NCI-H187 treated with DMSO at 0.1 percent for 48 hours (cell line): ENCODE results near the gene OPRL1.

Experiments
- DNase-seq: peaks from one replicate; lab custom pipeline; 2025; lab: John Stamatoyannopoulos, UW

OPRL1 gene

GRCh38 chr20:64056889-64057627, 22.8 kb upstream of the OPRL1 start:
- no peak for DNase-seq

DNA sequence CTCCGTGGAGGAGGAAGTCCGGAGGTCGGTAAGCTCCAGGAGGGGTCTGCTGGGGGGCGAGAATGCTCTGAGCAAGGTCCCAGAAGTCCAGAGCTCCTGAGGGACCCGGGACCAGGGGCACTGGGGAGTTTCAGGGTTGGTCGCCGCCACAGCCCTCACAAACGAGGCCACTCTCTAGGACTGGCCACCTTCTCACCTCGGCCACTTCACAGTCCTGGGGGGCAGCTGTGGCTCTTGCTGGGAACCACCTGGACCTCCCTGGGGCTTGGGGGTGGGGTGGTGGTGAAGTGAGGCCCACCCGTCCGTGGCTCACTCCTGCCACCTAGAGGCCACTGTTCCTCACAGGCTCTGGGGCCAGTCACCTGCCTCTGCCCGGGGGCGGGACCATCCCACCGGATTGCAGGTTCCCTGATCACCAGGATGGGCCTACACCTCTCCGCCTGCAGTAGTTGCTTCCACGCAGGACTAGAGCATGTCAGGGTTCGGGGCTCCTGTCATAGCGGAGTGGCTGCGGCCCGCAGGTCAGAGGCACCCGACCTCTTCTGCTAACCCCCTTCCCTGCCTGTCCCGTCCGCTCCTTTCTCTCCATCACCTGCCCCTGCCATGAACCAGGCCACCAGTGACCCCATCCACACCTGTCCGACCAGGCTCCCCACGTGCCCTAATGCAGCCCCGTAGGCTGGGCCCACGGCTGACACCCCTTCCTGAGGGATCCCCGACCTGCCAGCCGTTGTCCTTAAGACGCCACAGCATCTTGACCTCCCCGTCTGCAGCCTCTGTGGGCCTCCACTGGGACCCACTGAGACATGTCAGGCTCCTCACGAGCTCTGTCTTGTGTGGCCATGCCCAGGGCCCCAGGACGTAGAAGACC, 22.0 kb upstream of the OPRL1 start:
- DNase-seq: peak; percentile 66

- no peak for DNase-seq
Observed at GRCh38 chr20:64058536-64058935, 21.3 kb upstream of the OPRL1 start.

DNA sequence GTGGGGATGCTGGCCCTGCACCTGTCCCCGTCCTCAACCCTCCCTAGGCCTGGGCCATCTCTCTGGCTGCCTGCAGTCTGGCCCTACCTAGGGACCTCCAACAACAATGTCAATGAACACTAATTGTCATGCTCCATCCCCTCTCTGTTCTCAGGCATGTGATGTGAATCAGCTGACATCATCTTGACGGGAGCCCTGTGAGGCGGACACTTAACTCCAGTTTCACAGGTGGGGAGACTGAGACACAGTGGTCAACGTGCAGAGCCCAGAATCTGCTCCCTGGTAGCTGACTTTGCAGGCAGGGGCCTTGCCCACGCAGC, 17.6 kb upstream of the OPRL1 start:
- DNase-seq: no peak

DNA sequence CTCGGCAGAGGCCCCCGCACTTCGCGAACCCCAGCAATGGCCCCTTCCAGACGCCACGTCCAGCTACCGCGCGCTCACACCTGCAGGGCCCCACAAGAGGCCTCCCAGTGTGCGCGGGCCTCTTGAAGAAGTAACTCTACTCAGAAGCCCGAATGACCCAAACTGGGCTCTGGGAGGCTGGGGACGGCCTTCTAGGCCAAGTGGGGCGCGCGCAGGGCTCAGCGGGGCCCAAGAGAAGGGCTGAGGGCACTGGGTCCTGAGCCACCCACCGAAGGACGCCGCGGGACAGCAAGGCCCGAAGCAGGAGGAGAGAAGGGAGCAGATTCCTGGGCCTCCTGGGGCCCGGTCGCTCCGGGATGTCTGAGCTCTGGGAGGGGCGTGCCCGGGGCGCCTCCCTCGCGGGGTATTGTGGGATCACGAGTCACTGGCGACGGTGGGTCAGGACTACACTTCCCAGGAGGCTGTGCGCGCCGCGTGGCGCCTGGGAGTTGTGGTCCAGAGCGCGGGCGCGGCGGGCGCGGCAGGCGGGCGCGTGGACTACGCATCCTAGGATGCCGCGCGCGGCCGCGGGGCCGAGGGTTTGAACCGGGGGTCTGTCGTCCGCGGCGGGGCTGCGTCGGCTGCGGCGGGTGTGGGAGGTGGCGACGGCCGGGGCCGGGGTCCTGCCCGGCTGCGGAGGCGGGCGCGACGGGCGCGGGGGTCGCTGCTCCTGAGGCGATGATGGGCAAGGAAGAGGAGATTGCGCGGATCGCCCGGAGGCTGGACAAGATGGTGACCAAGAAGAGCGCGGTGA, 17.1 kb upstream of the OPRL1 start, which contains the start of gene TCEA2:
Gene TCEA2 (plus strand): TSS at position 603 of the 793 bp plus-strand sequence. CDS start 115 bp downstream, at position 718.
- DNase-seq: peak; percentile 68

DNA sequence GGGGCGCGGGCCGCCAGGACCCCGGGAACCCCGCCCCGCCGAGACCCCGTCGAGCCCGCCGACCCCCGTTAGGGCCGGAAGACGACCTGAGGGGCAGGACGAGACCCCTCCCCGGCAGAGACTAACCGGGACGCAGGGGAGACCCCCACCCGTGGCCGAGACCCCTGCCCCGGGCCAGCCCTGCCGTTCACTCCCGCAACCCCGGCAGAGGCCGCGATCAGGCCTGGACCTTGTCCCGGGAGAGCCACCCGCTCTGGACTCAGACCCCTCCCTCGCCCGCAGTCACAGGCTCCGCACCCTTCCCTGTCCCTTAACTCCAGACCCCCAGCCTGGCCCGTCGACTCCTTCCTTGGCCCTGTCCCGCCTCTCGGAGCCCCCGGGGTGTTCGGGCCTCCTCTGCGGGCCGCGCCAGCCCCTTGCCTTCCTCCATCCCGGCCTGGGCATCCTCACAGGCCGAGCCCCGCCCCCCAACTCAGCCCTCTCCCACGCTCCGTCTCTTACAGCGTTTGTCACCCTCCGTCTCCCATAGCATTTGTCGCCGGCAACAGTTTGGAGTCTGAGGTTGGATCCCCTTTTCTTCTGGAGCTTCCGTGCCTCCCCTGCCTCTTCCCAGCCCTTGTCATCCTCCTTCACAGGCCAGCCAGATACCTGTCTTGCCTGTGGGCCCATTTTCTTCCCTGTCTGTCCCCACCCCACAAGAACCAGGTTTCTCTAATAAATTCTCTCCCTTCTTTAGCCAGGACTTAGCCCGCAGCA, 16.3 kb upstream of the OPRL1 start:
- no peak for DNase-seq

- no peak for DNase-seq
Observed at GRCh38 chr20:64064145-64064698, 15.7 kb upstream of the OPRL1 start.

GRCh38 chr20:64065062-64065973, 14.6 kb upstream of the OPRL1 start:
- no peak for DNase-seq

DNA sequence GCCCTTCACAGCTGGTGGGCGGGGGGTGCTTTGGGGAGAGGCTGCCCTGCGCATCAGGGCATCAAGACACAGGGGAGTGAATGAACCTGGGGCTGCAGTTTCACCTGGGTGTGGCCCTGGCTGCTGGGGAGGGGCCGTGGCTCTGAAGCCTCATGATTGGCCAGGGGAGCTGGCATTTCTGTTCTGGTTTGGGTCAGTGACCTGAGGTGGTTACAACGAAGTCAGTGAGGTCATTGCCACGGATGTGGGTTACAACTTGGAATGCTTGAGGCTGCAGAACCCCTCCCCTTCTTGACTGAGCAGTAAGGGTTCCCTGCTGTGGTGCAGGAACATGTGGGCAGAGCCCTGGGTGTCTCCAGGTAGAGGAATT, 13.9 kb upstream of the OPRL1 start:
- DNase-seq: no peak

GRCh38 chr20:64067005-64067632, 12.8 kb upstream of the OPRL1 start:
- DNase-seq: no peak

DNA sequence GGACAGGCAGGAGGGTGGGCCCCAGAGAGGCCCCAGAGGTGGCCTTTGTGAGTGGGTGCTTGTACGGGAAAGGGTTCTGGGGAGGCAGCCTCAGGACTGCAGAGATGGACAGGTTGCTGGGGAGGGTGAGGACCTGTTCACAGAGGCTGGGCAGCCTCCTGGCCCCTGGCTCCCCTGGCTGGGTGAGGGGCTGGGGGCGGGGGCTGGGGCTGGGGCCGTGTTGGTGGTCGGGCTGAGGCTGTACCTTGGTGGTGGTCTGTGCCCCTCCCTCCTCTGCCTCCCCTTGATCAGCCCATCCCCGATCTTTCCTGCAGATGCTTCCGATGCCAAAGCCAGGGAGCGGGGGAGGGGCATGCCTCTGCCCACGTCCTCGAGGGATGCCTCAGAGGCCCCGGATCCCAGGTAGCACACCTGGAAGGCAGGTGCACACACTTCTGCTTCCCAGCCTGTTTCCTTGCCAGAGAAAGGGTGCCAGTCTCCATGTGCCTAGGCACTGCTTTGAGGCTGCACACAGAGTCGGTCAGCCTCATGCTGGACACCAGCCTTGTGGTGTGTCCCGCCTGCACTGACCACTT, 12.1 kb upstream of the OPRL1 start:
- no peak for DNase-seq

DNA sequence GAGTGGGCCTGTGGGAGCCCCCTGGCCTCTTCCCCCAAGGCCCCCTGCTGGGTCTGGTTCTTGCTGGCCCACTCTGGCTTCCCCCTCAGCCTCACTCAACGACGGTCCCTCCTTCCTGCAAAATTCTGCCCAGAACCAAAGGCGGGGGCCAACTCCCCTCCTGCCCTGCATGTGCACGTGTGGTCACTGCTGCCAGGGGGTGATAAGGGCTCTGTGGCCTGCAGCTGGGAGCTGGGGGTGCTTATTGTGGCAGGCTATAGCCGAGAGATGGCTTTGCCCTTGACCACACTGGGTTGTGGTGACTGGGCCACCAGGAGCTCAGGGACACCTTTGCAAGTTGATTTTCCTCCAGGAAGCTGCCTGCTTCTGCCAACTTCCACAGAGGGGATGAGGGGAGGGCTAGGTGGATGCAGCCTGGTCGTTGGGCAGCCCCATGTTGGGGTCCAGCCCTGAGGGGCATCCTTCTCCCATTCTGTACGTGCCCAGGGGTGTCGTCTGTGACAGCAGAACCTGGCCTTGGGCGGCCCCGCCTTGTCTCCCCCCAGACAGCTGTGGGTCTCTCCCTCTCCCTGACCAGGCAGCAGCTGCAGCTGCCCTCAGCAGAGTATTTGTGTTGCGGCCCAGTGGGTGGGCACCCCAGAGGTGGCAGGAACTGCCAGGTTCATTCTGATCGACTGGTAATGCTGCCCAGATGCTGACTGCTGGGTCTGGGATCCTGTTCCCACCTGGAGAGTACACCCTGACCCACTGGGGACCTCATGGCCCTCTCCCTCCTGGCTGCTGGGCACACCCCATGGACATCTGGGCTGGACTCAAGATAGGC, 11.3 kb upstream of the OPRL1 start:
- DNase-seq: no peak

GRCh38 chr20:64069209-64069613, 10.7 kb upstream of the OPRL1 start:
- DNase-seq: no peak

GRCh38 chr20:64069614-64070243, 10.2 kb upstream of the OPRL1 start:
- no peak for DNase-seq

DNA sequence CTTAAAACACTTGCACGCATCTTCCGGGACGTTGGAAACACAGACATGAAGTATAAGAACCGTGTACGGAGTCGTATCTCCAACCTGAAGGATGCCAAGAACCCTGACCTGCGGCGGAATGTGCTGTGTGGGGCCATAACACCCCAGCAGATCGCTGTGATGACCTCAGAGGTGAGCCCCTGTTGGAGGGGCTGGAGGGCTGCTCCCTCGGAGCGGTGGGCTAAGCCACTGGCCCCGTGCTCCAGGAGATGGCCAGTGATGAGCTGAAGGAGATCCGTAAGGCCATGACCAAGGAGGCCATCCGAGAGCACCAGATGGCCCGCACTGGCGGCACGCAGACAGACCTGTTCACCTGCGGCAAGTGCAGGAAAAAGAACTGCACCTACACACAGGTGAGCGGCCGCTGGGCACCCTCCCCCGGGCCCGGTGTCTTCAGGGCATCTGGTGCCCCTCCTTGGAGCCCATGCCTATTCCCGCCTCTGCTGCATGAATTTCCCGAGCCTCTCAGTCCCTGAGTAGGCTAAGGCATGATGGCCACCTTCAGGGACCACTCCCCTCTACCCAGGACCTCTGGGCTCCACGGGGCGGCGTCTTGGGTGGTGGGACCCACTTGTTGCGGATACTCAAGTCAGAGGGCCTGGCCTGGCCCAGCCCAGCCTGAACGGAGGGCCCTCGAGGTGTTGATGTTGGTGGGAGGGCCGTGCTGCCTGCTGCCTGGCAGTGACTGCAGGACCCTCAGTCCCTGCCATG, 9.5 kb upstream of the OPRL1 start:
- DNase-seq: no peak

- no peak for DNase-seq
Observed at GRCh38 chr20:64071341-64072332, 8.2 kb upstream of the OPRL1 start.
